ENCODE results near the gene USB1. TPM values are rescaled to one million over a fixed set of nuclear protein-coding genes. Genes with fewer than 3 reads are reported as not detected.

USB1 gene
- total and polyA plus RNA-seq, 2 donors (not counting 1 experiment from before 2014, with no cell fraction given) = 18.8 to 32.7 TPM

GRCh38 chr16:58019866-58020538 lies 18.8 kb downstream of the USB1 start:
- H3K27me3 ChIP-seq (ENCODE audit: control insufficient read depth, insufficient read depth, low read length) = no peaks in the 10 kb centered on the region
- no peaks in the 10 kb centered on the region for H3K79me2 ChIP-seq (ENCODE audit: control insufficient read depth, insufficient read depth, low read length)
- no peaks in the 10 kb centered on the region for H3K36me3 ChIP-seq (ENCODE audit: control insufficient read depth, insufficient read depth, low read length)
- no peak overlapping the region for H3K4me2 ChIP-seq (ENCODE audit: extremely low read depth, insufficient read depth, low read length)
- no peak overlapping the region for H3K27ac ChIP-seq (ENCODE audit: insufficient read depth, low read length)
- no peaks in the 10 kb centered on the region for H3K9me3 ChIP-seq (ENCODE audit: control insufficient read depth, insufficient read depth, low read depth, low read length)
- H3K4me1 ChIP-seq (ENCODE audit: control insufficient read depth, extremely low read depth, insufficient read depth, low read length) = peaks cover 16% of the 10 kb centered on the region
- TF ChIP-seq CTCF (conservative IDR thresholded peaks at IDR 0.05 in 1 of 2, IDR thresholded peaks at IDR 0.05 in 1 of 2; ENCODE audit: low read depth in 1 of 2, low read length in 2 of 2) = no peak
- TF ChIP-seq EZH2 (IDR thresholded peaks at IDR 0.05; ENCODE audit: low read length, missing control alignments) = no peak
- H4K20me1 ChIP-seq (ENCODE audit: control insufficient read depth, extremely low read depth, insufficient read depth, low read length) = no peaks in the 10 kb centered on the region
- no peak overlapping the region for H3K4me3 ChIP-seq (replicated peaks in 1 of 4; ENCODE audit: control extremely low read depth in 1 of 4, insufficient read depth in 1 of 4, low read depth in 3 of 4, low read length in 4 of 4)
- no peak for DNase-seq (ENCODE audit: low read depth in 2 of 2)
- H3K9ac ChIP-seq (ENCODE audit: insufficient read depth, low read length) = no peak overlapping the region
- no peak overlapping the region for H2AFZ ChIP-seq (ENCODE audit: low read length)

GRCh38 chr16:58020628-58021521 lies 19.7 kb downstream of the USB1 start:
- Histone ChIP-seq H4K20me1 (ENCODE audit: control insufficient read depth, extremely low read depth, insufficient read depth, low read length) (no peaks in the 10 kb centered on the region), H3K4me1 (ENCODE audit: control insufficient read depth, extremely low read depth, insufficient read depth, low read length) (peaks cover 16% of the 10 kb centered on the region), H3K9ac (ENCODE audit: insufficient read depth, low read length) (no peak overlapping the region), H3K4me3 (replicated peaks in 1 of 4; ENCODE audit: control extremely low read depth in 1 of 4, insufficient read depth in 1 of 4, low read depth in 3 of 4, low read length in 4 of 4) (no peak overlapping the region), H3K9me3 (ENCODE audit: control insufficient read depth, insufficient read depth, low read depth, low read length) (no peaks in the 10 kb centered on the region), H3K36me3 (ENCODE audit: control insufficient read depth, insufficient read depth, low read length) (no peaks in the 10 kb centered on the region), H3K27ac (ENCODE audit: insufficient read depth, low read length) (no peak overlapping the region), H3K27me3 (ENCODE audit: control insufficient read depth, insufficient read depth, low read length) (no peaks in the 10 kb centered on the region), H3K79me2 (ENCODE audit: control insufficient read depth, insufficient read depth, low read length) (no peaks in the 10 kb centered on the region), H3K4me2 (ENCODE audit: extremely low read depth, insufficient read depth, low read length) (no peak overlapping the region), H2AFZ (ENCODE audit: low read length) (no peak overlapping the region)
- TF ChIP-seq CTCF (conservative IDR thresholded peaks at IDR 0.05 in 1 of 2, IDR thresholded peaks at IDR 0.05 in 1 of 2; ENCODE audit: low read depth in 1 of 2, low read length in 2 of 2) (peak; percentile 79 to 80), EZH2 (IDR thresholded peaks at IDR 0.05; ENCODE audit: low read length, missing control alignments) (no peak)
- peak in 1 of 2 donors; percentile 62 for DNase-seq (ENCODE audit: low read depth in 2 of 2)
